ENCODE data around the gene AMBP. TPM values are rescaled to one million over a fixed set of nuclear protein-coding genes. Genes with fewer than 3 reads are reported as not detected.

The AMBP gene
- total RNA-seq, 1 donor from 2014 or later, result not detected

DNA sequence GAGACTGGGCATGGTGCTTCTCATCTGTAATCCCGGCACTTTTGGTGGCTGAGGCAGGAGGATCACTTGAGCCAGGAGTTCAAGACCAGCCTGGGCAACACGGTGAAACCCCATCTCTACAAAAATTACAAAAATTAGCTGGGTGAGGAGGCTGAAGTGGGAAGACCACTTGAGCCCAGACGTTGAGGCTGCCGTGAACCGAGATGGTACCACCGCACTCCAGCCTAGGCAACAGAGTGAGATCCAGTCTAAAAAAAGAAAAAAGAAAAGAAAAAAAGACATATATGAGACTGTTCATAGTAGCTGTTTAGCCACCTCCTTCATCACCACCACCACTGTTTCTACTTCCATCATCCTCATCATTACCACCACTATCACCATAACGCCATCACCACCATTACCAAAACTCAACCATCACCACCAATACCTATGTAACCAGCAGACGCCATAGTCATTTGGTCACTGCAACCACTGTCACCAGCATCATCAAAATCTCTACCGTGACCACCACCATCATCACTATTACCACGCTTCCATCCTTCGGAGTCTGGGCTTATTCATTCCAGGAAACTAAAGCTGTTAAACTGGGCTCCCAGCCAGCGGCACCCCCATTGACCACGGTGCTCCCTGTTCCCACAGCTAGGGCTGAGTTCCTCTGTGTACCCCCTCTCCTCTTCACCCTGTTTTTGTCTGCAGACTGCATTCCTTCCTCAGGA is 29.3 kb upstream of the AMBP start:
- Mint-ChIP-seq H3K4me3 (no peak overlapping the region), H3K27me3 (ENCODE audit: insufficient read depth) (peaks cover 35% of the 10 kb centered on the region), H3K4me1 (ENCODE audit: low read depth) (no peaks in the 10 kb centered on the region), H3K36me3 (ENCODE audit: low read depth) (no peaks in the 10 kb centered on the region), H3K27ac (no peak overlapping the region), H3K9me3 (no peaks in the 10 kb centered on the region)
- DNase-seq (ENCODE audit: low spot score), result no peak
- intact Hi-C loops (cut with micrococcal nuclease), result loop anchor here (1.0 kb wide), 4 partner anchors 48 to 198 kb away; partner anchors contain the start of gene COL27A1

DNA sequence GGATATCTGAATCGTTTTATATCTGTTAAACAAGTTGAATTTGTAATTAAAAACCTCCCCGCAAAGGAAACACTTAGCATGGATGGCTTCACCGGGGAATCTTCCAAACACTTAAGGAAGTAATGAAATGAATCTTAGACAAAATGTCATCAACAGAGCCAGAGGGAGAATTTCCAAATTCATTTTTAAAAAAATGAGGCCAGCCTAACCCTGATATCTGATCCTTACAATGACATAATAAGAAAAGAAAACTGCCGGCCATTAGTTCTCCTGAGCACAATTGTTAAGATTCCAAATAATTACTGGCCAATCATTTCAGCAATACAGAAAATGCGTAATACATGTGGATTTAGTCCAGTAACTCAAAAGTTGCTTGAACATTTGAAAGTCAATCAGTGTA is 27.1 kb upstream of the AMBP start:
- Mint-ChIP-seq H3K27ac (no peak overlapping the region), H3K36me3 (ENCODE audit: low read depth) (no peaks in the 10 kb centered on the region), H3K4me1 (ENCODE audit: low read depth) (no peaks in the 10 kb centered on the region), H3K9me3 (peaks cover 4% of the 10 kb centered on the region), H3K4me3 (no peak overlapping the region), H3K27me3 (ENCODE audit: insufficient read depth) (peaks cover 37% of the 10 kb centered on the region)
- no peak for DNase-seq (ENCODE audit: low spot score)
- intact Hi-C loops (cut with micrococcal nuclease), result no loop called here

DNA sequence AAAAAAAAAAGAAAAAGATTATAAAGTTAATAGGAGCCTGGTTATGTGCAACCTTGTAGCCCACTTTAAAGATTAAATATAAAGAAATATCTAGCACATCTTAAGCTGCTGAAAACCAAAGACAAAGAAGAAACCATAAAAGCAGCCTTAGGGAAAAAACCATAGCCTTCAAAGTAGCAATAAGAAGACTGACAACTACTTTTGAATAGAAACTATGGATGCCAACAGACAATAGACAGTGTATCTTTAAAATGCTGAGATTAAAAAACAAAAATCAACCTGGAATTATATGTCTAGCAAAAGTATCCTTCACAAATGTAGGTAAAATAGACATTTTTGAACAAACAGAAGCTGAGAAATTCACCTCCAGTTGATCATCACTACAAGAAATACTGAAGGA is 24.4 kb upstream of the AMBP start:
- intact Hi-C loops (cut with micrococcal nuclease), result no loop called here
- H3K27me3 Mint-ChIP-seq (ENCODE audit: insufficient read depth), result peaks cover 49% of the 10 kb centered on the region
- H3K9me3 Mint-ChIP-seq, result peaks cover 4% of the 10 kb centered on the region
- H3K4me3 Mint-ChIP-seq, result no peak overlapping the region
- H3K4me1 Mint-ChIP-seq (ENCODE audit: low read depth), result peaks cover 3% of the 10 kb centered on the region
- no peak for DNase-seq (ENCODE audit: low spot score)
- no peak overlapping the region for H3K27ac Mint-ChIP-seq
- no peaks in the 10 kb centered on the region for H3K36me3 Mint-ChIP-seq (ENCODE audit: low read depth)

DNA sequence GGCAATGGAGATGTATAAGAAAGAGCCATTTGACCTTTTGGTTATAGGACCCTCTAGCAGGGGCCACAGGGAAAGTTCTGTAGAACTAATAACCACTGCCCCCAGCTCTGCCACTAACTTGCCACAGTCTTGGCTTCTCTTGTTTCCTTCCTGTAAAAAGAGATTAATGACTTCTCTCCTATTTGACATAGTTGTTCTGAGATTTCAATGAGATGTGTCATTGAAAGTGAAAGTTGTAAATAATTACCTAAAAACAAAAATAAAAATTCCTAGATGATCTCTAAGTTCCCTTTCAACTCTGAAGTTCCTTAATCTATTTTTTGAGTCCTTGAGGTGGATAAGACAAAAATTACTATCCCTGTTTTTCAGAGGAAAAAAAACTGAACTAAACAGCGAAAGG is 22.4 kb upstream of the AMBP start:
- H3K36me3 Mint-ChIP-seq (ENCODE audit: low read depth), result no peaks in the 10 kb centered on the region
- peaks cover 4% of the 10 kb centered on the region for H3K9me3 Mint-ChIP-seq
- H3K27ac Mint-ChIP-seq, result no peak overlapping the region
- no peak for DNase-seq (ENCODE audit: low spot score)
- H3K27me3 Mint-ChIP-seq (ENCODE audit: insufficient read depth), result peaks cover 52% of the 10 kb centered on the region
- intact Hi-C loops (cut with micrococcal nuclease), result no loop called here
- no peak overlapping the region for H3K4me3 Mint-ChIP-seq
- peaks cover 5% of the 10 kb centered on the region for H3K4me1 Mint-ChIP-seq (ENCODE audit: low read depth)

DNA sequence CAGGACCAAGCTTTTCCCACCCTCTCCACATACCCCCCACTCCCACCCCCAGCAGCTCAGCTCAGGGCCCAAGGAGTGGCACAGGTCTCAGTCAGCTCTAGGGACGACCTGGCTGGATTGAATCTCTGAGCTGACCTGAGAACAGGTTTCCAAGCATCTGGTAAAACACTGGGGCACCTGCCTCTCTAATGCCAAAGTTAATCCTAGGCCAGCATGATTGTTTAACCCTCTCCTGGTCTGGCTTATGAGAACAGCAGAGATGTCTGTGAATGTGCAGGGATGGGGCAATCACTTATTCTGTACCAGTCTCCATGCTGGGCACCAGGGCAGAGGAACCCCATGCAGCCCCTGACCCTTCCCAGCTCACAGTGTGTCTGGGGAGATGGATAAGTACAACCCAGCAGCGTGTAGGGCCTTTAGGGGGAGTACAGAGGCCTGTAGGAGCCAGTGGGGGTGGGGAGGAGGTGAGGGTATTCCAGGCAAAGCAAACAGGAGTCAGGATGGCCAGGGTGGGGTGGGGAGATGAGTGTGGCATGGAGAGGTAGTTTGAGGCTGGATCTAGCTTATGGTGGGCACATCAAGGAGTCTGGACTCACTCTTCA is 21.7 kb upstream of the AMBP start:
- Mint-ChIP-seq H3K27me3 (ENCODE audit: insufficient read depth) (peaks cover 48% of the 10 kb centered on the region), H3K4me1 (ENCODE audit: low read depth) (peaks cover 5% of the 10 kb centered on the region), H3K36me3 (ENCODE audit: low read depth) (no peaks in the 10 kb centered on the region), H3K9me3 (peaks cover 4% of the 10 kb centered on the region), H3K4me3 (no peak overlapping the region), H3K27ac (no peak overlapping the region)
- intact Hi-C loops (cut with micrococcal nuclease), result loop anchor here (5.0 kb wide), 2 partner anchors 288 to 943 kb away; partner anchors contain the start of gene AKNA
- DNase-seq (ENCODE audit: low spot score), result no peak

DNA sequence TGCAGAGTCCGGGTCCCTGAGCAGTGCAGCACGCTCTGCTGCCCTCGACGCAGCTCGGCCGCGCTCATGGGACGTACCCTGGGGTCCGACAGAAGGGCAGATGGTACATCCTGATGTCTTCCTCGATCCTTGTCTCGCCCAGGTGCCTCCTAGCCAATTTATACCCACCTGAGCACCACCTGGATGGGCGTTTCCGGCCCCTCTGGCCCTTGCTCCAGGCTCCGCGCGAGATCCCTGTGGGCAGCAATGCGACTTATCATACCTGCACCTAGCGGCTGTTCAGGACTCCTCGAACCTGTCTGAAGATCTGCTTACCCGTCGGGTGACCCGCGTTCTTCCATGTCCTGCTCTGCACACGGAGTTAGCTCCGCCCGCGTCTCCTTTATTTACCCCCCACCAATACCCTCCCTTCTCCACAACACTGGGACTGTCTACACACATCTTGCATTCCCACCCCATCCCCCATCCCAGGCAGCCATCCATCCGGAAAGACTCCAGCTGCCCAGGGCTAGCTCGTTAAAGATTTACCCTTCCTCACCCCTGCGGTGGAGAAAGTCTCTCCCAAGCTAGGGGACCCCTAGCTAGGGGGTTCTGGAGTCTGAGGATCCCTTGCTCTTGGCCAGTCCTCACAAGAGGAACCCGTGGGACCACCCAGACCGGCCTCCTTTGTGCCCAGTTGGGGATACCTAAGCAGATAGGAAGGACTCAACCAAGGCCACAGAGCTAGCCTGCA is 21.0 kb upstream of the AMBP start, which contains the start of gene KIF12:
KIF12 (minus strand) TSS at position 357 of the 733 bp plus-strand sequence; CDS start at position 341, 16 bp downstream.
- no peak for DNase-seq (ENCODE audit: low spot score)
- H3K4me3 Mint-ChIP-seq, result peak within 1 kb of the TSS; percentile 10
- intact Hi-C loops (cut with micrococcal nuclease), result loop anchor here (5.0 kb wide), 2 partner anchors 288 to 943 kb away; partner anchors contain the start of gene AKNA

DNA sequence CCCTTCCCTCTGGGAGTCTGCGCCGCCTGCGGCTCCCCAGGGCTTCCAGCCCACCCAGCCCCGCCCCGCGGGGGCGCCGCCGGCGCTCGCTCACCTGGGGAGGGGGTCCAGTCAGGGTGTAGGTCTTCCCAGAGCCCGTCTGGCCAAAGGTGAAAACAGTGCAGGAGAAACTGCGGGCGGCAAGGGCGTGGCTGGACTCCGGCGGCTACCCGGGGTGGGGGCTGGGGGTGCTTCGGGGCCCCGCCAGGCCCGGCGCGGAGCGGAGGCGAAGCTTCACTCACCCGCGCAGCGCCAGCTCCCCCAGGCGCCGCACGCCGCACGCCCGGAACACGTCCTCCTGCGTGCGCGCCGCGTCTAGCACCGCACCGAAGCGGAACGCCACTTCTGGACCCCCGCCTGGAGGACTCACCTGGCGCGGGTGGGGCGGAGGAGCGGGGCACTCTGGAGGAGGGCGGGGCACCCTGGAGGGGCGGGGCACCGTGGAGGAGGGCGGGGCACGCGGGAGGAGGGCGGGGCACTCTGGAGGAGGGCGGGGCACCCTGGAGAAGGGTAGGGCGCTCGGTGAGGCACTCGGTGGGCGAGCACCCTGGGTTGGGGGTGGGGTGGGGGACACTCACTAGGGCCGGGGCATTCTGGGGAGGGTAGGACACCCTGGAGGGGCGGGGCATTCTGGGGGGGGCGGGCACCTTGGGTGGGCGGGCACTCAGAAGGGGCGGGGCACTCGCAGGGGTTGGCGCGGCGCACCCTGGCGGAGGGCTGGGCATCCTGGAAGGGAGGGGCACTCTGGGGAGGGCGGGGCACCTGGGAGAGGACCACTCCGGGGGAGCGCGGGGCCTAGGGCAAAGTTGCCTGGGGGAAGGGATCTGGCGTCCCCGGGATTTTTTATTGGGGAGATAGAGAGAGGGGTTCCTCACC is 20.2 kb upstream of the AMBP start:
- H3K36me3 Mint-ChIP-seq (ENCODE audit: low read depth), result no peaks in the 10 kb centered on the region
- DNase-seq (ENCODE audit: low spot score), result no peak
- intact Hi-C loops (cut with micrococcal nuclease), result loop anchor here (5.0 kb wide), 2 partner anchors 289 to 944 kb away; partner anchors contain the start of gene AKNA
- H3K9me3 Mint-ChIP-seq, result peaks cover 4% of the 10 kb centered on the region
- no peak overlapping the region for H3K4me3 Mint-ChIP-seq
- H3K27me3 Mint-ChIP-seq (ENCODE audit: insufficient read depth), result peaks cover 41% of the 10 kb centered on the region
- H3K27ac Mint-ChIP-seq, result no peak overlapping the region
- H3K4me1 Mint-ChIP-seq (ENCODE audit: low read depth), result peaks cover 5% of the 10 kb centered on the region

More for the DNA sequence above, 21.0 kb upstream of the AMBP start, which contains the start of gene KIF12:
- no peak within 1 kb of the TSS for H3K27ac Mint-ChIP-seq
- H3K9me3 Mint-ChIP-seq, result peaks cover 4% of the 10 kb centered on the region
- no peaks in the 10 kb centered on the region for H3K36me3 Mint-ChIP-seq (ENCODE audit: low read depth)
- peaks cover 46% of the 10 kb centered on the region for H3K27me3 Mint-ChIP-seq (ENCODE audit: insufficient read depth)
- H3K4me1 Mint-ChIP-seq (ENCODE audit: low read depth), result peaks cover 5% of the 10 kb centered on the region

DNA sequence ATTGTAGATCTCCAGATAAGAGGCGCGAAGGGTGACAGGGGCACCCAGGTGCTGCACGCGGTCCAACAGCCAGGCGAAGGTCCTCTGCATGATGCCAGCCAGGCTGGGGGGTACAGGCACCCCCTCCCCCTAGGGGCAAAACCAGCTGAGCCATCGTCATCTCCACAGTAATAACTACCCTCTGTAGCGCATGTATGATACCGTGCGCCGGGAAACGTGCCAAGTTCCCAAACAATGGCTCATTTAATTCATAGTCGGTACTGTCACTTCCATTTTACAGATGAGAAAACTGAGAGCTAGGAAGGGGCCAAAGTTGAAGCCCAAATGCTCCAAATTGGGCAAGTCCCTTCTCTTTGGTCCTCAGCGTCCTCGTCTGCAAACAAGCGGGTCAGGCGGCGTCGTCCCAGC is 19.5 kb upstream of the AMBP start:
- H3K4me1 Mint-ChIP-seq (ENCODE audit: low read depth), result peaks cover 5% of the 10 kb centered on the region
- DNase-seq (ENCODE audit: low spot score), result no peak
- no peak overlapping the region for H3K27ac Mint-ChIP-seq
- intact Hi-C loops (cut with micrococcal nuclease), result loop anchor here (5.0 kb wide), 2 partner anchors 290 to 945 kb away; partner anchors contain the start of gene AKNA
- H3K36me3 Mint-ChIP-seq (ENCODE audit: low read depth), result no peaks in the 10 kb centered on the region
- peak overlapping the region; percentile 30 for H3K4me3 Mint-ChIP-seq
- peaks cover 34% of the 10 kb centered on the region for H3K27me3 Mint-ChIP-seq (ENCODE audit: insufficient read depth)
- peaks cover 4% of the 10 kb centered on the region for H3K9me3 Mint-ChIP-seq

DNA sequence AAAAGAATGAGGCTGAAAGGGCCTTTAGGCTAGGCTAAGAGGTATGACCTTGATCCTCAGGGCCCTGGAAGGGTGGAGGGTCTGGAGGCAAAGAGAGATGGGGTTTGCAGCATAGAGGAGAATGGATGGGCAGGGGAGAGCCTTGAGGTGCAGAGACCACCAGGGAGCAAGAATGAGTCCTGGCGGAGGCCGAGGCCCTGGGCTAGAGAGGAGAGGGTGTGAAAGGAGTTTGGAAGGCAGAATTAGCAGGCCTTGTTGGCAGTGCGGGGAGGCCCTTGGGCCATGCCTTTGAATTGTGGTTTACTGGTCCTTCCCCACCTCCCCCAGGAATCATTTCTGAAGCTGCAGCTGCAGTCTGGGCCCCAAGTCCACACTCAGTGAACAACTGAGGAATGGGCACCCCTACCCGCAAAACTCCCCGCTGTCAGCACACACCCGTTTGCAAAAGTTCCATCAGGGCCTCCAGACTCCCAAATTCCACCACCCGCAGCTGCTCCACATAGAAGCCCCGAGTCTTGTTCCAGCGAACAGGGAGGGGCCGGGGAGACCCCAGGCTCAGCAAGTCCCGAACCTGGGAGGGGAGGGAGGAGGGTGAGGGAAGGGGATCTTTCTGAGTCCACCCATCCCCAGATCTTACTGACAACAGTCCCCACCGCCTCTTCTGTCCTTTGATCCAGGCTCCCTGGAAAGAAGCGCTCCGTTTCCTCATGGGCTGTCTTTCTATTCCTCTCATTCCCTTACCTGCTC is 18.9 kb upstream of the AMBP start:
- Mint-ChIP-seq H3K4me3 (no peak overlapping the region), H3K36me3 (ENCODE audit: low read depth) (no peaks in the 10 kb centered on the region), H3K4me1 (ENCODE audit: low read depth) (peaks cover 5% of the 10 kb centered on the region), H3K9me3 (peaks cover 4% of the 10 kb centered on the region), H3K27ac (no peak overlapping the region), H3K27me3 (ENCODE audit: insufficient read depth) (peaks cover 32% of the 10 kb centered on the region)
- intact Hi-C loops (cut with micrococcal nuclease), result loop anchor here (5.0 kb wide), 2 partner anchors 290 to 945 kb away; partner anchors contain the start of gene AKNA
- no peak for DNase-seq (ENCODE audit: low spot score)

DNA sequence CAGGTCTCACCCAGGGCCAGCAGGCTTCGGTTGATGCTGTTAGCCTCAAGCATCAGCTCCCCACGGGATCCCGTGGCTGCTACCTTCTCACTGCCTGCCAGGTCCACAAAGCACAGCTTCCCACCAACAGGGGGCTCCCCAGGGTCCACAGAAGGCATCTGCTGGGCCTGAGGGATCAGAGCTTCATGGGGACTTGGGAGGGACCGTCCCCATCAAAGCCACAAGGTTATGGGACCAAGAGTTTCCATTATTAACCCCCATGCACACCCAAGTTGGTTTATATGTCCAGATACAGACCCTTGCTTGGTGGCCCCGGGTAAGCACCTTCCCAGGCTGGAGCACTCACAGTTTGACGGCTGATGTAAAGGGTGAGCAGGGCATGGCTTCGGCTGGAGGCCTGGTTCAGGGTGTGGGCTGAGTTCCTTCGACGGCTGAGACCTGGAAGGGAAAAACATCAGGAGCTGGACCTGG is 18.0 kb upstream of the AMBP start:
- peaks cover 27% of the 10 kb centered on the region for H3K27me3 Mint-ChIP-seq (ENCODE audit: insufficient read depth)
- peaks cover 5% of the 10 kb centered on the region for H3K4me1 Mint-ChIP-seq (ENCODE audit: low read depth)
- H3K36me3 Mint-ChIP-seq (ENCODE audit: low read depth), result no peaks in the 10 kb centered on the region
- DNase-seq (ENCODE audit: low spot score), result no peak
- H3K27ac Mint-ChIP-seq, result no peak overlapping the region
- no peaks in the 10 kb centered on the region for H3K9me3 Mint-ChIP-seq
- H3K4me3 Mint-ChIP-seq, result no peak overlapping the region
- intact Hi-C loops (cut with micrococcal nuclease), result loop anchor here (5.0 kb wide), 2 partner anchors 291 to 946 kb away; partner anchors contain the start of gene AKNA

DNA sequence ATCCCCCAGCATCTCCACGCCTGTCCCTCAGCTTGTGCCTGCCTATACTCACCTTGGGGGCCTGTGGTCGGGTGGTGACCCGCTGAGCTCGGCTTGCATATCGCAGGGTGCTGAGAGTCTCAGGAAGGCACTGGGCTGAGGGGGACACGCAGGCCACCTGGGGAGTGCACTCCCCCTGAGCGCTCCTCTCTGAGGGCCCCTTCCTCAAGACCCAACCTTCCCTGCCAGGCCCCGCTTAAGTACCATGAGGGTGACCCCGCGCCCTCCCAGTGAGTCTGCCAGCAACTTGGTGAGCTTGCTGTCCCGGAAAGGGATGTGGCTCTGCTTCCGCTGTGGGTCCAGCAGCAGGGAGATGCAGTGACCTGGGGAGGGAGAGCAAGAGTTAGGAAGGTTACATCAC is 16.9 kb upstream of the AMBP start:
- no peak overlapping the region for H3K4me3 Mint-ChIP-seq
- no peak for DNase-seq (ENCODE audit: low spot score)
- peaks cover 26% of the 10 kb centered on the region for H3K27me3 Mint-ChIP-seq (ENCODE audit: insufficient read depth)
- H3K27ac Mint-ChIP-seq, result no peak overlapping the region
- H3K36me3 Mint-ChIP-seq (ENCODE audit: low read depth), result no peaks in the 10 kb centered on the region
- H3K9me3 Mint-ChIP-seq, result no peaks in the 10 kb centered on the region
- intact Hi-C loops (cut with micrococcal nuclease), result loop anchor here (5.0 kb wide), 2 partner anchors 292 to 947 kb away; partner anchors contain the start of gene AKNA
- peaks cover 5% of the 10 kb centered on the region for H3K4me1 Mint-ChIP-seq (ENCODE audit: low read depth)
